ENCODE measurements around the gene SPTBN1.
"Not testable (repeated sequence)": the region's sequence is repeated elsewhere in the genome, so short reads cannot be mapped to it uniquely, and the experiment has no call there.

GRCh38 chr2:54485756-54486155 lies 29.6 kb downstream of the SPTBN1 start:
- not testable (repeated sequence) for TF ChIP-seq ZNF70 (CRISPR knock-in tag; IDR thresholded peaks at IDR 0.05); BACH2 (CRISPR knock-in tag; IDR thresholded peaks at IDR 0.05; ENCODE audit: borderline replicate concordance); ZNF565 (CRISPR knock-in tag; conservative IDR thresholded peaks at IDR 0.05; ENCODE audit: low read depth); TSHZ2 (CRISPR knock-in tag; IDR thresholded peaks at IDR 0.05)
